OCI-LY7 (cell line): ENCODE data around the gene ZNF311. TPM values are rescaled to one million over a fixed set of nuclear protein-coding genes. Genes with fewer than 3 reads are reported as not detected.

Experiments
- BruUV-seq: library from RNA; stranded (reverse); fragments of 400-500 nt; replicated peaks from 2 replicates; lab custom pipeline; 2021; lab: Mats Ljungman, UMichigan
- CTCF ChIA-PET: fragments of 300-600 bp; sonication (Branson Sonifier 250); formaldehyde crosslinking; loops from one replicate; lab custom pipeline; 2022; ENCODE audit warnings: antibody characterized with exemption; ENCODE audit not compliant: unreplicated experiment; lab: Charles Lee
- POLR2A ChIA-PET: fragments of 300-600 bp; sonication (Branson Sonifier 250); formaldehyde crosslinking; loops from one replicate; lab custom pipeline; 2022; ENCODE audit warnings: antibody characterized with exemption; lab: Charles Lee
- DNase-seq: peaks from one replicate; pipeline ENCODE4 v3.0.0-alpha.2; 2015; ENCODE audit warnings: low spot score
- H2AFZ ChIP-seq: fragments of 200-600 bp; sonication (generic), shearing (Covaris generic); 2 replicates; pipeline ENCODE4 v1.6.1; 2014; ENCODE audit warnings: mild to moderate bottlenecking, antibody characterized with exemption, low read length, moderate library complexity
- H3K27ac ChIP-seq: fragments of 200-600 bp; sonication (generic); 2 replicates; pipeline ENCODE4 v1.5.1; 2014; ENCODE audit warnings: mixed run types, low read depth, mild to moderate bottlenecking, moderate library complexity, low read length, inconsistent platforms; ENCODE audit not compliant: poor library complexity, severe bottlenecking
- H3K36me3 ChIP-seq: fragments of 200-600 bp; sonication (generic); 2 replicates; pipeline ENCODE4 v1.6.1; 2014; ENCODE audit warnings: mild to moderate bottlenecking, antibody characterized with exemption, low read length, moderate library complexity, mixed read lengths; ENCODE audit not compliant: insufficient read depth
- H3K4me1 ChIP-seq: fragments of 200-600 bp; sonication (generic); 2 replicates; pipeline ENCODE4 v1.5.1; 2014; ENCODE audit warnings: mild to moderate bottlenecking, low read length; ENCODE audit not compliant: insufficient read depth, poor library complexity, severe bottlenecking
- H3K4me2 ChIP-seq: fragments of 200-600 bp; sonication (generic); 2 replicates; pipeline ENCODE4 v1.6.1; 2014; ENCODE audit warnings: mild to moderate bottlenecking, low read length
- H3K4me3 ChIP-seq: fragments of 200-600 bp; sonication (generic); 2 replicates; pipeline ENCODE4 v1.5.1; 2014; ENCODE audit warnings: mild to moderate bottlenecking, low read depth, low read length; ENCODE audit not compliant: poor library complexity, severe bottlenecking
- H3K79me2 ChIP-seq: fragments of 200-600 bp; sonication (generic); 2 replicates; pipeline ENCODE4 v1.6.1; 2016; ENCODE audit warnings: low read depth, mild to moderate bottlenecking, low read length, moderate library complexity, mixed read lengths; ENCODE audit not compliant: insufficient read depth
- H3K9me2 ChIP-seq: fragments of 200-600 bp; sonication (generic); 2 replicates; pipeline ENCODE4 v1.6.1; 2016; ENCODE audit warnings: mild to moderate bottlenecking, low read length, mixed read lengths; ENCODE audit not compliant: insufficient read depth
- H3K9me3 ChIP-seq: fragments of 200-600 bp; sonication (generic); 2 replicates; pipeline ENCODE4 v1.6.1; 2014; ENCODE audit warnings: mild to moderate bottlenecking, mixed run types, low read length, mixed read lengths
- H4K20me1 ChIP-seq: fragments of 200-600 bp; sonication (generic); 2 replicates; pipeline ENCODE4 v1.6.1; 2014; ENCODE audit warnings: mild to moderate bottlenecking, antibody characterized with exemption, low read length, moderate library complexity, mixed read lengths; ENCODE audit not compliant: insufficient read depth
- EZH2phosphoT487 ChIP-seq: fragments of 200-600 bp; sonication (generic); IDR thresholded peaks from 2 replicates; pipeline ENCODE4 v1.6.1; 2018; ENCODE audit warnings: low read depth, borderline replicate concordance, mild to moderate bottlenecking, mixed run types, antibody characterized with exemption, low read length, moderate library complexity, mixed read lengths
- intact Hi-C: fragments of 100-400 bp; cut with micrococcal nuclease; formaldehyde crosslinking; loops from one replicate; pipeline ENCODE4 v1.10.0; 2022; ENCODE audit not compliant: unreplicated experiment
- total RNA-seq, 2 experiments: library from RNA; depleted of rRNA in 1 of 2; stranded (reverse); fragments of >200 nt in 1 of 2; shearing (Covaris generic) in 1 of 2; gene quantifications; 2 replicates each; pipeline ENCODE4 v1.2.3, GENCODE V29; 2014 to 2022
- TF ChIP-seq, protein P1 (sequence below): fragments of 200-600 bp; sonication (generic); conservative IDR thresholded peaks from 2 replicates; pipeline ENCODE4 v1.5.1; 2014; ENCODE audit warnings: mild to moderate bottlenecking, antibody characterized with exemption, low read length, moderate library complexity, mixed read lengths

The ZNF311 gene
- total RNA-seq, 2 experiments from 2014 or later: not detected

DNA sequence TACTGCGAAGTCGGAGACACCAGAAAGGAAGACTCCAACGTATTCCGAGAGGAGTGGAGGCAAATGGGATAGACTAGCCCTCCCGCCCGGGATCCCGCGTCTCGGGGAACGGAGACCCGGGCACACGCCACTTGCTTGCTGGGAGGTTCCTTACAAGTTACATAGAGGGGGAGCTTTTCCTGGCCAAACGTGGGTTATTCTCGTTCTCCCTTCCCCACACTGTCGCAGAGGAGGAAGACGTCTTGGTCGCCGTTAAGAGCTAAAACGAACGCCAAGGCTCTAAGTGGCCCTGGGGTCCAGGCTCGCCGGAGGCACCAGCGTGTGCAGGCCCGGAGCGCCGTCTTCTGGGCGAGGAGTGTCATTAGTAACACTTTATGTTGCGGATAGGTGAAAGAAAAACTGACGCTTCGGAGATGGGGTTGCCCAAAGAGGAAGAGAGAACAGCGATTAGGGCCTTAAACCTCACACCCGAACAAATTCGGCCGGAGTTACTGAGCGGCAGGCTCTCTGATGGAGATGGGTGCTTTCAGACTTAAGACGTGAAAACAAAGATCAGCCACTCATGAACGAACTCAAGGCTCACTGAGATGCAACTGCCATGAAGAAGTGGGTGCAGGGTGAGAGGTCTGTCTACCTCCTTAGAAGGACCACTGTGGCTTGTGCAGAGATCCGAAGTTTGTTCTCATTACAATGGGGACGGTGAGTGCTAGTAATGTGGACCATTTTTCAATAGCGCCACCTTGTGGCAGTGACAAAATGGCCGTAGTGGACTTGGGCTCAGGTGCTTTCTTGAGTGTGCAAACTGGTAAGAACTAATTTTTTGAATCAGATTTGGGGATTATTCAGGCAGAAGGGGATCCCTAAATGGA, 11.7 kb upstream of the ZNF311 start:
- POLR2A ChIA-PET: interaction anchor here (0.7 to 1.2 kb wide), 2 partner anchors 157 to 179 kb away, joined by 3 read pairs; no protein-coding TSS in a partner anchor
- no peaks in the 10 kb centered on the region for H4K20me1 ChIP-seq
- H2AFZ ChIP-seq: peak overlapping the region; percentile 77
- H3K9me2 ChIP-seq: no peaks in the 10 kb centered on the region
- CTCF ChIA-PET: interaction anchor here (0.7 to 1.5 kb wide), 4 partner anchors 168 to 179 kb away, joined by 3 to 8 read pairs (median 4); no protein-coding TSS in a partner anchor
- peak overlapping the region; percentile 79 for H3K4me2 ChIP-seq
- H3K4me3 ChIP-seq: peak overlapping the region; percentile 67
- H3K36me3 ChIP-seq: no peaks in the 10 kb centered on the region
- no TSS peak for BruUV-seq
- no peaks in the 10 kb centered on the region for H3K4me1 ChIP-seq
- H3K9me3 ChIP-seq: no peaks in the 10 kb centered on the region
- peak overlapping the region; percentile 56 for H3K27ac ChIP-seq
- intact Hi-C loops: loop anchor here (1.0 to 10.0 kb wide), 5 partner anchors 72 to 568 kb away; partner anchors contain the start of gene OR2H2
- peak; percentile 90 for DNase-seq
- no peaks in the 10 kb centered on the region for H3K79me2 ChIP-seq
- TF ChIP-seq EZH2phosphoT487: no peak
- TF ChIP-seq, protein P1, sequence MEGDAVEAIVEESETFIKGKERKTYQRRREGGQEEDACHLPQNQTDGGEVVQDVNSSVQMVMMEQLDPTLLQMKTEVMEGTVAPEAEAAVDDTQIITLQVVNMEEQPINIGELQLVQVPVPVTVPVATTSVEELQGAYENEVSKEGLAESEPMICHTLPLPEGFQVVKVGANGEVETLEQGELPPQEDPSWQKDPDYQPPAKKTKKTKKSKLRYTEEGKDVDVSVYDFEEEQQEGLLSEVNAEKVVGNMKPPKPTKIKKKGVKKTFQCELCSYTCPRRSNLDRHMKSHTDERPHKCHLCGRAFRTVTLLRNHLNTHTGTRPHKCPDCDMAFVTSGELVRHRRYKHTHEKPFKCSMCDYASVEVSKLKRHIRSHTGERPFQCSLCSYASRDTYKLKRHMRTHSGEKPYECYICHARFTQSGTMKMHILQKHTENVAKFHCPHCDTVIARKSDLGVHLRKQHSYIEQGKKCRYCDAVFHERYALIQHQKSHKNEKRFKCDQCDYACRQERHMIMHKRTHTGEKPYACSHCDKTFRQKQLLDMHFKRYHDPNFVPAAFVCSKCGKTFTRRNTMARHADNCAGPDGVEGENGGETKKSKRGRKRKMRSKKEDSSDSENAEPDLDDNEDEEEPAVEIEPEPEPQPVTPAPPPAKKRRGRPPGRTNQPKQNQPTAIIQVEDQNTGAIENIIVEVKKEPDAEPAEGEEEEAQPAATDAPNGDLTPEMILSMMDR: peak; percentile 97

DNA sequence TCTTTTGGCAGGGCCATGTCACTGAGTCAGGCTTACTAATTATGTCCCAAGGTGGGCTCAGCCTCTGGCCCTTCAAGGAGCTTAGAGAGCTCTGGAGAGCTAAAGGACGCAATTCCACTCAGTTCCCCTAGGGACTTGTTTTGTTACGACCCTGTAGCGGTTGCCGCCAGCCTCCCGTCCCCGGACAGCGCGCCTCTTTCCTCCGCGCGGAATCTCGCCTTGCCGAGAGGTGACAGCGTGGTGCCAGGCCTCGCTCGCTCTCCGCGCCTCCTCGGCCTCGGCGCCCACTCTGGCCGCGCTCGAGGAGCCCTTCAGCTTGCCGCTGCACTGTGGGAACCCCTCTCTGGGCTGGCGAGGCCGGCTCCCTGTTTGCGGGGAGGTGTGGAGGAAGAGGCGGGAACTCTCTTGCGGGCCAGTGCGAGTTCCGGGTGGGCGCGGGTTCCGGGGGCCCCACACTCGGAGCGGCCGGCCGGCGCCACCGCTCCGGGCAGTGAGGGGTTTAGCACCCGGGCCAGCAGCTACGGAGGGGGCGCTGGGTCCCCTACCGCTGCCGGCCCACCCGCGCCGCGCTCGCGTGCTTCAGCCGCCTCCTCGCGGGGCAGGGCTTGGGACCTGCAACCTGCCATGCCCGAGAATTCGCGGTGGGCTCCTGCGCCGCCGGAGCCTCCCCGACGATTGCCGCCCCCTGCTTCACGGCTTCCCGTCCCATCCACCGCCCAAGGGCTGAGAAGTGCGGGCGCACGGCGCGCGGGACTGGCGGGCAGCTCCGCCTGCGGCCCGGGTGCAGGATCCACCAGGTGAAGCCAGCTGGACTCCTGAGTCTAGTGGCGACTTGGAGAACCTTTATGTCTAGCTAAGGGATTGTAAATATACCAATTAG, 9.9 kb upstream of the ZNF311 start:
- Histone ChIP-seq H3K79me2 (no peaks in the 10 kb centered on the region), H3K9me3 (no peaks in the 10 kb centered on the region), H3K4me2 (no peak overlapping the region), H2AFZ (no peak overlapping the region), H3K4me1 (no peaks in the 10 kb centered on the region), H4K20me1 (no peaks in the 10 kb centered on the region), H3K27ac (no peak overlapping the region), H3K36me3 (no peaks in the 10 kb centered on the region), H3K9me2 (no peaks in the 10 kb centered on the region), H3K4me3 (no peak overlapping the region)
- ChIA-PET CTCF (no interaction called here), POLR2A (interaction anchor here (1.0 to 1.3 kb wide), 3 partner anchors 38 to 177 kb away, joined by 3 to 5 read pairs (median 4); no protein-coding TSS in a partner anchor)
- intact Hi-C loops: loop anchor here (10.0 kb wide), 1 partner anchor 570 kb away; the partner anchor contains the start of gene OR2H2
- BruUV-seq: no TSS peak
- no peak for TF ChIP-seq EZH2phosphoT487
- TF ChIP-seq, protein P1: no peak
- DNase-seq: no peak
